Uterus (tissue), 2 donors: ENCODE results near the gene BDKRB2.

ENCODE experiments used
- POLR2A ChIP-seq, 2 donors: fragments of 450-650 bp; IDR thresholded peaks; one replicate each; pipeline ENCODE4 v1.6.1; 2016; ENCODE audit warnings: antibody characterized with exemption in 2 of 2, mild to moderate bottlenecking in 1 of 2, moderate library complexity in 1 of 2
- TF ChIP-seq, protein P1 (sequence below), 4 experiments: fragments of 200-600 bp in 2 of 4; fragments of 450-650 bp in 2 of 4; sonication (generic) in 2 of 4; IDR thresholded peaks; one replicate each; pipeline ENCODE4 v1.5.1; 2016 to 2019; ENCODE audit warnings: antibody characterized with exemption in 4 of 4, mild to moderate bottlenecking in 2 of 4, moderate library complexity in 1 of 4

DNA sequence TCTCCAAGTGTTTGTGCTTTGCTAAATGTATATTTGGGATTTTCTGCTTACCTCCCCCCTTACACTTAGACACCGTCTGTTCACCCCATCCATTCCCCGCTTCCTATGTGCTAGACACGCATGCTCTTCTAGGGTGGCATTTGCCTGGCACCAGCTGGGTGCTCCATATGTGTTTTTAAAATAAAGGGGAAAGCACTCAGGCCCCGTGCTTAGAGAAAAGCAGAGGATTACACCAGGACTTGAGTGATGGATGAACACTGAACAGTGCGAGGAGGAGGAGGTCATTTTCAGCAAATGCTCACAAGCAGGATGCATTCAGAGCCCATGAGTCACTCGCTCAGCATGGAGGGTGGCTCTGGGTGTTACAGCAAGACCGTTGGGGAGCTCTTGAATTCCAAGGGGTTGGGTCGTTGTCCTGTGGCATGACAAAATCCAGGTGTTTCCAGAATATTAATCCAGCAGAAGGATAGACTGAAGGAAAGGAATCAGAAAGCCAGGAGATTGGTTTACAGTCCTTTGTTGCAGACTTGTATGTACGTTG lies 48.4 kb downstream of the BDKRB2 start:
- TF ChIP-seq POLR2A (IDR thresholded peaks at IDR 0.05): no peak
- TF ChIP-seq, protein P1, sequence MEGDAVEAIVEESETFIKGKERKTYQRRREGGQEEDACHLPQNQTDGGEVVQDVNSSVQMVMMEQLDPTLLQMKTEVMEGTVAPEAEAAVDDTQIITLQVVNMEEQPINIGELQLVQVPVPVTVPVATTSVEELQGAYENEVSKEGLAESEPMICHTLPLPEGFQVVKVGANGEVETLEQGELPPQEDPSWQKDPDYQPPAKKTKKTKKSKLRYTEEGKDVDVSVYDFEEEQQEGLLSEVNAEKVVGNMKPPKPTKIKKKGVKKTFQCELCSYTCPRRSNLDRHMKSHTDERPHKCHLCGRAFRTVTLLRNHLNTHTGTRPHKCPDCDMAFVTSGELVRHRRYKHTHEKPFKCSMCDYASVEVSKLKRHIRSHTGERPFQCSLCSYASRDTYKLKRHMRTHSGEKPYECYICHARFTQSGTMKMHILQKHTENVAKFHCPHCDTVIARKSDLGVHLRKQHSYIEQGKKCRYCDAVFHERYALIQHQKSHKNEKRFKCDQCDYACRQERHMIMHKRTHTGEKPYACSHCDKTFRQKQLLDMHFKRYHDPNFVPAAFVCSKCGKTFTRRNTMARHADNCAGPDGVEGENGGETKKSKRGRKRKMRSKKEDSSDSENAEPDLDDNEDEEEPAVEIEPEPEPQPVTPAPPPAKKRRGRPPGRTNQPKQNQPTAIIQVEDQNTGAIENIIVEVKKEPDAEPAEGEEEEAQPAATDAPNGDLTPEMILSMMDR (IDR thresholded peaks at IDR 0.05): no peak
